Trophoblast cell (in vitro differentiated cells and primary cell): ENCODE data around the gene BORCS8.

Experiments used
- DNase-seq, 2 donors: peaks; one replicate each; pipeline ENCODE4 v3.0.0-alpha.2; 2016
- H2AFZ ChIP-seq: 2 replicates; pipeline ENCODE4 v1.6.1; 2013; ENCODE audit warnings: low read length, moderate library complexity, mild to moderate bottlenecking; ENCODE audit not compliant: insufficient read depth, poor library complexity
- H2AK5ac ChIP-seq: 2 replicates; pipeline ENCODE4 v1.6.1; 2013; ENCODE audit warnings: mild to moderate bottlenecking, low read length
- H2BK120ac ChIP-seq: 2 replicates; pipeline ENCODE4 v1.6.1; 2013; ENCODE audit warnings: low read length, mild to moderate bottlenecking, moderate library complexity; ENCODE audit not compliant: insufficient read depth, poor library complexity
- H2BK12ac ChIP-seq: 2 replicates; pipeline ENCODE4 v1.6.1; 2013; ENCODE audit warnings: mild to moderate bottlenecking, low read length, moderate library complexity
- H2BK5ac ChIP-seq: 2 replicates; pipeline ENCODE4 v1.6.1; 2013; ENCODE audit warnings: low read length, low read depth, moderate library complexity, mild to moderate bottlenecking; ENCODE audit not compliant: poor library complexity
- H3K14ac ChIP-seq: 2 replicates; pipeline ENCODE4 v1.6.1; 2013; ENCODE audit warnings: mild to moderate bottlenecking, low read length
- H3K18ac ChIP-seq: 2 replicates; pipeline ENCODE4 v1.6.1; 2013; ENCODE audit warnings: mild to moderate bottlenecking, low read length
- H3K23ac ChIP-seq: 2 replicates; pipeline ENCODE4 v1.6.1; 2013; ENCODE audit warnings: low read length
- H3K27ac ChIP-seq: 2 replicates; pipeline ENCODE4 v1.5.1; 2013; ENCODE audit warnings: low read depth, mild to moderate bottlenecking, inconsistent platforms, low read length, moderate library complexity
- H3K27me3 ChIP-seq: 2 replicates; pipeline ENCODE4 v1.6.1; 2013; ENCODE audit warnings: inconsistent platforms, mild to moderate bottlenecking, low read length, moderate library complexity; ENCODE audit not compliant: insufficient read depth
- H3K36me3 ChIP-seq, 2 experiments: 1 replicate in 1 of 2; 2 replicates in 1 of 2; pipeline ENCODE4 v1.6.1; 2013; ENCODE audit warnings: low read length in 2 of 2, mild to moderate bottlenecking in 2 of 2, moderate library complexity in 1 of 2; ENCODE audit not compliant: insufficient read depth in 2 of 2, control insufficient read depth in 1 of 2
- H3K4ac ChIP-seq: 2 replicates; pipeline ENCODE4 v1.6.1; 2013; ENCODE audit warnings: low read depth, mild to moderate bottlenecking, low read length, moderate library complexity
- H3K4me1 ChIP-seq, 2 experiments: 1 replicate in 1 of 2; 2 replicates in 1 of 2; pipeline ENCODE4 v1.6.1; 2013; ENCODE audit warnings: low read length in 2 of 2, mild to moderate bottlenecking in 2 of 2, moderate library complexity in 1 of 2; ENCODE audit not compliant: insufficient read depth in 2 of 2, control insufficient read depth in 1 of 2
- H3K4me2 ChIP-seq: 2 replicates; pipeline ENCODE4 v1.6.1; 2013; ENCODE audit warnings: inconsistent platforms, mild to moderate bottlenecking, low read length, moderate library complexity
- H3K4me3 ChIP-seq: 2 replicates; pipeline ENCODE4 v1.5.1; 2013; ENCODE audit warnings: mild to moderate bottlenecking, low read depth, low read length, inconsistent platforms
- H3K79me1 ChIP-seq: one replicate; pipeline ENCODE4 v1.6.1; 2013; ENCODE audit warnings: low read length
- H3K79me2 ChIP-seq: 2 replicates; pipeline ENCODE4 v1.6.1; 2013; ENCODE audit warnings: low read length, mild to moderate bottlenecking; ENCODE audit not compliant: control insufficient read depth, insufficient read depth, poor library complexity
- H3K9ac ChIP-seq: 2 replicates; pipeline ENCODE4 v1.6.1; 2013; ENCODE audit warnings: mild to moderate bottlenecking, low read length
- H3K9me3 ChIP-seq: 2 replicates; pipeline ENCODE4 v1.6.1; 2013; ENCODE audit warnings: low read depth, mild to moderate bottlenecking, control low read depth, inconsistent platforms, low read length; ENCODE audit not compliant: insufficient read depth
- H4K12ac ChIP-seq: 2 replicates; pipeline ENCODE4 v1.6.1; 2013; ENCODE audit warnings: low read depth, mild to moderate bottlenecking, low read length, moderate library complexity
- H4K8ac ChIP-seq: 2 replicates; pipeline ENCODE4 v1.6.1; 2013; ENCODE audit warnings: low read depth, mild to moderate bottlenecking, low read length, moderate library complexity
- H4K91ac ChIP-seq: one replicate; pipeline ENCODE4 v1.6.1; 2013; ENCODE audit warnings: low read depth, mild to moderate bottlenecking, low read length, moderate library complexity
- WGBS: extraction: QIAGEN DNeasy Blood & Tissue Kit; methylation state at CpG from one replicate; pipeline ENCODE4 v1.1.7; 2013; ENCODE audit warnings: missing lambda C conversion rate; ENCODE audit not compliant: insufficient read length, insufficient coverage; ENCODE audit errors: extremely low coverage; 5-methylcytosine and 5-hydroxymethylcytosine counted together

Gene BORCS8

GRCh38 chr19:19145684-19146608 is 46.0 kb downstream of the BORCS8 start:
- Histone ChIP-seq H4K12ac (peak overlapping the region; percentile 52), H2BK5ac (no peak overlapping the region), H3K14ac (no peak overlapping the region), H3K27ac (no peak overlapping the region), H2BK120ac (no peak overlapping the region), H3K79me1 (no peaks in the 10 kb centered on the region), H2AK5ac (no peak overlapping the region), H2AFZ (no peak overlapping the region), H3K18ac (no peak overlapping the region), H3K4me1 (no peaks in the 10 kb centered on the region), H3K4ac (no peak overlapping the region), H3K79me2 (no peaks in the 10 kb centered on the region), H3K9me3 (no peaks in the 10 kb centered on the region), H4K8ac (peak overlapping the region; percentile 87), H2BK12ac (peak overlapping the region; percentile 43), H3K9ac (no peak overlapping the region), H4K91ac (no peak overlapping the region), H3K36me3 (peaks cover 2 to 4% of the 10 kb centered on the region in 2 experiments), H3K27me3 (no peaks in the 10 kb centered on the region), H3K23ac (no peak overlapping the region), H3K4me2 (no peak overlapping the region), H3K4me3 (no peak overlapping the region)
- DNase-seq: peak; percentile 45 to 82
- no CpG with 5 or more reads among the region's 47 CpGs for WGBS

- Histone ChIP-seq H3K36me3 (peaks cover 2 to 4% of the 10 kb centered on the region in 2 experiments), H3K18ac (no peak overlapping the region), H3K4me3 (no peak overlapping the region), H3K27me3 (no peaks in the 10 kb centered on the region), H3K4ac (no peak overlapping the region), H3K79me2 (no peaks in the 10 kb centered on the region), H2AK5ac (no peak overlapping the region), H4K91ac (no peak overlapping the region), H3K14ac (no peak overlapping the region), H2BK5ac (no peak overlapping the region), H3K27ac (no peak overlapping the region), H3K23ac (no peak overlapping the region), H2AFZ (no peak overlapping the region), H3K79me1 (no peaks in the 10 kb centered on the region), H3K9ac (no peak overlapping the region), H3K9me3 (no peaks in the 10 kb centered on the region), H4K12ac (no peak overlapping the region), H3K4me1 (no peaks in the 10 kb centered on the region), H2BK120ac (no peak overlapping the region), H4K8ac (no peak overlapping the region), H2BK12ac (no peak overlapping the region), H3K4me2 (no peak overlapping the region)
- WGBS: no CpG with 5 or more reads among the region's 17 CpGs
- DNase-seq: no peak
These were observed 46.7 kb downstream of the BORCS8 start for GRCh38 chr19:19145281-19145680.

- peaks cover 4% of the 10 kb centered on the region for H3K79me1 ChIP-seq
- no peaks in the 10 kb centered on the region for H3K27me3 ChIP-seq
- no peak overlapping the region for H4K91ac ChIP-seq
- H3K4ac ChIP-seq: no peak overlapping the region
- H4K8ac ChIP-seq: no peak overlapping the region
- H3K4me3 ChIP-seq: no peak overlapping the region
- H3K14ac ChIP-seq: no peak overlapping the region
- H3K23ac ChIP-seq: no peak overlapping the region
- no peak overlapping the region for H3K27ac ChIP-seq
- no peak overlapping the region for H2BK120ac ChIP-seq
- H3K4me2 ChIP-seq: no peak overlapping the region
- peaks cover 3 to 6% of the 10 kb centered on the region in 2 experiments for H3K4me1 ChIP-seq
- H3K79me2 ChIP-seq: peaks cover 5% of the 10 kb centered on the region
- H4K12ac ChIP-seq: no peak overlapping the region
- no peak overlapping the region for H2BK12ac ChIP-seq
- H3K9ac ChIP-seq: no peak overlapping the region
- no peaks in the 10 kb centered on the region for H3K36me3 ChIP-seq
- H3K18ac ChIP-seq: no peak overlapping the region
- no peak for DNase-seq
- no peak overlapping the region for H2BK5ac ChIP-seq
- no CpG with 5 or more reads among the region's 12 CpGs for WGBS
- H2AK5ac ChIP-seq: no peak overlapping the region
- H2AFZ ChIP-seq: no peak overlapping the region
- no peaks in the 10 kb centered on the region for H3K9me3 ChIP-seq
These were observed 49.6 kb downstream of the BORCS8 start for GRCh38 chr19:19142347-19142746.

GRCh38 chr19:19140476-19140875 is 51.5 kb downstream of the BORCS8 start:
- Histone ChIP-seq H3K4me2 (no peak overlapping the region), H4K12ac (no peak overlapping the region), H3K79me1 (peaks cover 4% of the 10 kb centered on the region), H3K23ac (no peak overlapping the region), H3K36me3 (no peaks in the 10 kb centered on the region), H2AFZ (no peak overlapping the region), H3K4ac (no peak overlapping the region), H3K9ac (no peak overlapping the region), H2BK5ac (no peak overlapping the region), H3K18ac (no peak overlapping the region), H4K91ac (no peak overlapping the region), H3K14ac (no peak overlapping the region), H3K79me2 (peaks cover 5% of the 10 kb centered on the region), H3K4me1 (peaks cover 3 to 6% of the 10 kb centered on the region in 2 experiments), H4K8ac (no peak overlapping the region), H2BK120ac (no peak overlapping the region), H3K27ac (no peak overlapping the region), H2AK5ac (no peak overlapping the region), H2BK12ac (no peak overlapping the region), H3K4me3 (no peak overlapping the region), H3K9me3 (no peaks in the 10 kb centered on the region), H3K27me3 (no peaks in the 10 kb centered on the region)
- DNase-seq: no peak
- no CpG with 5 or more reads among the region's 5 CpGs for WGBS
